NOMO-1 (cell line): ENCODE data around the gene NOL4L.

Experiments used
- DNase-seq, 2 experiments: peaks; one replicate each; lab custom pipeline; 2025; ENCODE audit not compliant: unreplicated experiment in 2 of 2; lab: John Stamatoyannopoulos, UW

NOL4L gene

GRCh38 chr20:32397567-32398084 is 187.5 kb downstream of the NOL4L start:
- no peak for DNase-seq

- DNase-seq = no peak
Observed at GRCh38 chr20:32396646-32397160, 188.4 kb downstream of the NOL4L start.

GRCh38 chr20:32395066-32395465 is 190.1 kb downstream of the NOL4L start:
- no peak for DNase-seq
